Effector memory CD4-positive, alpha-beta T cell (primary cell): ENCODE measurements around the gene CTXND1.
"Not testable (repeated sequence)": the region's sequence is repeated elsewhere in the genome, so short reads cannot be mapped to it uniquely, and the experiment has no call there.

Source experiments
- DNase-seq, 3 donors: peaks; one replicate each; pipeline ENCODE4 v3.0.0-alpha.2; 2020
- H3K27ac ChIP-seq: 2 replicates; pipeline ENCODE4 v1.7.0; 2013; ENCODE audit warnings: mild to moderate bottlenecking, low read length, moderate library complexity; ENCODE audit not compliant: insufficient read depth, poor library complexity, severe bottlenecking
- H3K27me3 ChIP-seq: replicated peaks from 2 replicates; pipeline ENCODE4 v1.7.0; 2013; ENCODE audit warnings: mild to moderate bottlenecking, low read length; ENCODE audit not compliant: insufficient read depth, control insufficient read depth, poor library complexity, severe bottlenecking
- H3K36me3 ChIP-seq: 2 replicates; pipeline ENCODE4 v1.7.0; 2013; ENCODE audit warnings: mild to moderate bottlenecking, low read length, moderate library complexity; ENCODE audit not compliant: control insufficient read depth, insufficient read depth
- H3K4me1 ChIP-seq: 2 replicates; pipeline ENCODE4 v1.7.0; 2013; ENCODE audit warnings: low read length, mild to moderate bottlenecking; ENCODE audit not compliant: control insufficient read depth, insufficient read depth, poor library complexity, severe bottlenecking
- H3K4me3 ChIP-seq: 2 replicates; pipeline ENCODE4 v1.7.0; 2013; ENCODE audit warnings: low read length, low read depth, mild to moderate bottlenecking; ENCODE audit not compliant: insufficient read depth, poor library complexity, severe bottlenecking
- H3K9me3 ChIP-seq: 2 replicates; pipeline ENCODE4 v1.7.0; 2013; ENCODE audit warnings: mild to moderate bottlenecking, low read length, moderate library complexity; ENCODE audit not compliant: control insufficient read depth
- total RNA-seq, 3 donors: gene quantifications; one replicate each; lab custom pipeline; 2026; lab: John Stamatoyannopoulos, UW

CTXND1 gene
- 0 to 0.35 (median 0) reads per million in 3 donors for total RNA-seq

DNA sequence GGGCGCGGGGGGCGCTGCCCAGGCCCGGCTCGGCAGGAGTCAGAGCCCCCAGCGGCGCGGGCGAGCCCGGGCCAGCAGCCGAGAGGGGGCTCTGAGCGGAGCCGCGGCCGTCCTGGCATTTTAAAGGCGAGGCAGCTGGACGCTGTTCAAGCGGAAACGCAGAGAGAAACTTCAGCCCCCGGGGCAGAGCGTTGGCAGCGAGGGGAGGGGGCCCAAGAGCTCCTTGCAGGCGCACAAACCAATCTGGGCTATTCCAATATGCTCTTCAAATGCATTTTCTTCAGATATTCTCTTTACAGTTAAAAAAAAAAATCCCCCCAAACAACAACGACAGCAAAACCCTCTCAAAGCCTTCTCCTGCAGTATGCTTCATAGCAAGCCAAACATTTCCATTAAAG is at the start of gene CTXND1:
Gene CTXND1, minus strand, starts transcription at position 93 of the 398 bp plus-strand sequence. CDS start 50,264 bp downstream, outside the sequence.
- Histone ChIP-seq H3K9me3 (no peaks in the 10 kb centered on the region), H3K27me3 (peaks cover 5% of the 10 kb centered on the region), H3K36me3 (no peaks in the 10 kb centered on the region), H3K4me3 (no peak within 1 kb of the TSS), H3K27ac (no peak within 1 kb of the TSS), H3K4me1 (no peaks in the 10 kb centered on the region)
- no peak for DNase-seq

DNA sequence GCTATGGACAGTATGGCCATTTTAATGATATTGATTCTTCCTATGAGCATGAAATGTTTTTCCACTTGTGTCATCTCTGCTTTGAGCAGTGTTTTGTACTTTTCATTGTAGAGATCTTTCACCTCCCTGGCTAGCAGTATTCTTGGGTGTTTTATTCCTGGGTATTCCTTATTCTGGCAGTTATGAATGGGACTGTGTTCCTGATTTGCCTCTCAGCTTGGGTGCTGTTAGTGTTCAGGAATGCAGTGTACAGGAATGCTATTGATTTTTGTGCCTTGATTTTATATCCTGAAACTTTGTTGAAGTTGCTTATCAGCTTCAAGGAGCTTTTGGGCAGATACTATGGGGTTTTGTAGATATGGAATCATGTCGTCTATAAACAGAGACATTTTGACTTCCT is 49.5 kb upstream of the CTXND1 start:
- no peaks in the 10 kb centered on the region for H3K4me1 ChIP-seq
- H3K27ac ChIP-seq: no peak overlapping the region
- no peaks in the 10 kb centered on the region for H3K36me3 ChIP-seq
- DNase-seq: no peak
- H3K4me3 ChIP-seq: no peak overlapping the region
- no peaks in the 10 kb centered on the region for H3K27me3 ChIP-seq
- H3K9me3 ChIP-seq: no peaks in the 10 kb centered on the region

DNA sequence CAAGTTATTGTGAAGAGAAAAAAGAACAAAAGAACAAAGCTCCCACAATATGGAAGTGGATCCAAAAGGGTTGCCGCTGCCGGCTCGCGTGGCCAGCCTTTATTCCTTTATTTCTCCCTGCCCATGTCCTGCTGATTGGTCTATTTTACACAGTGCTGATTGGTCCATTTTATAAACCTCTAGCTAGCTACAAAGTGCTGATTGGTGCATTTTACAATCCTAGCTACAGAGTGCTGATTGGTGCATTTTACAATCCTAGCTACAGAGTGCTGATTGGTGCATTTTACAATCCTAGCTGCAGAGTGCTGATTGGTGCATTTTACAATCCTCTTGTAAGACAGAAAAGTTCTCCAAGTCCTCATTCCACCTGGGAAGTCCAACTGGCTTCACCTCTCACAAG is 43.8 kb upstream of the CTXND1 start:
- DNase-seq, H3K36me3 ChIP-seq, H3K27me3 ChIP-seq, H3K27ac ChIP-seq, H3K4me3 ChIP-seq, H3K9me3 ChIP-seq, H3K4me1 ChIP-seq: not testable (repeated sequence)

DNA sequence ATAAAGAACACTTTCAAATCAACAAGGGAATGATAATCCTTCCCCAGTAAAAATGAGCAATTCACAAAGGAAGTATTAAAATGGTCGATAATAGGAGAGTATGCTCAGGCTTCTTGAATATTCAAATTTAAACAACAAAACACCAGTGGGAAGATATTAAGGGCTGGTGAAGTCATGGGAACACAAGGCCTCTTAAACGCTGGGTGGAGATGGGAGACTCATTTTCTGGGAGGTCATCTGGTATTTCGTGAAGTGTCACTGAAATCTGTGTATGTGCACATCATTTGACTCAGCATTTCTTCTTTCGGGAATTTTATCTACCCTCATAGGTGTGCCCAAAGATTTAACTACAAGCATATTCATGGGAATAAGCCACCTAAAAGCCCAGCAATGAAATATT is 40.1 kb upstream of the CTXND1 start:
- no peak for DNase-seq
- Histone ChIP-seq H3K4me1 (no peaks in the 10 kb centered on the region), H3K9me3 (no peaks in the 10 kb centered on the region), H3K27me3 (no peaks in the 10 kb centered on the region), H3K4me3 (no peak overlapping the region), H3K36me3 (no peaks in the 10 kb centered on the region), H3K27ac (no peak overlapping the region)

DNA sequence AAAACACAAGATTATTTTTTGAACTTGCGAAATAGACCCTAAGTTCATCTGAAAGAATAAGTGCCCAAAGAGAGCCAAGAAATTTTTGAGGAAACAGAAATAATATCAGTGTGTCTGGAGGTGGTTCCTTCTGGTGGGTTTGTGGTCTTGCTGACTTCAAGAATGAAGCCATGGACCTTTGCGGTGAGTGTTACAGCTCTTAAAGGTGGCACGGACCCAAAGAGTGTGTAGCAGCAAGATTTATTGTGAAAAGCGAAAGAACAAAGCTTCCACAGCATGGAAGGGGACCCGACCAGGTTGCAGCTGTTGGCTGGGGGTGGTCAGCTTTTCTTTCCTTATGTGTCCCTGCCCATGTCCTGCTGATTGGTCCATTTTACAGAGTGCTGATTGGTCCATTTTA is 38.9 kb upstream of the CTXND1 start:
- not testable (repeated sequence) for H3K9me3 ChIP-seq, H3K27me3 ChIP-seq, H3K36me3 ChIP-seq, H3K4me3 ChIP-seq, DNase-seq, H3K27ac ChIP-seq, H3K4me1 ChIP-seq

DNA sequence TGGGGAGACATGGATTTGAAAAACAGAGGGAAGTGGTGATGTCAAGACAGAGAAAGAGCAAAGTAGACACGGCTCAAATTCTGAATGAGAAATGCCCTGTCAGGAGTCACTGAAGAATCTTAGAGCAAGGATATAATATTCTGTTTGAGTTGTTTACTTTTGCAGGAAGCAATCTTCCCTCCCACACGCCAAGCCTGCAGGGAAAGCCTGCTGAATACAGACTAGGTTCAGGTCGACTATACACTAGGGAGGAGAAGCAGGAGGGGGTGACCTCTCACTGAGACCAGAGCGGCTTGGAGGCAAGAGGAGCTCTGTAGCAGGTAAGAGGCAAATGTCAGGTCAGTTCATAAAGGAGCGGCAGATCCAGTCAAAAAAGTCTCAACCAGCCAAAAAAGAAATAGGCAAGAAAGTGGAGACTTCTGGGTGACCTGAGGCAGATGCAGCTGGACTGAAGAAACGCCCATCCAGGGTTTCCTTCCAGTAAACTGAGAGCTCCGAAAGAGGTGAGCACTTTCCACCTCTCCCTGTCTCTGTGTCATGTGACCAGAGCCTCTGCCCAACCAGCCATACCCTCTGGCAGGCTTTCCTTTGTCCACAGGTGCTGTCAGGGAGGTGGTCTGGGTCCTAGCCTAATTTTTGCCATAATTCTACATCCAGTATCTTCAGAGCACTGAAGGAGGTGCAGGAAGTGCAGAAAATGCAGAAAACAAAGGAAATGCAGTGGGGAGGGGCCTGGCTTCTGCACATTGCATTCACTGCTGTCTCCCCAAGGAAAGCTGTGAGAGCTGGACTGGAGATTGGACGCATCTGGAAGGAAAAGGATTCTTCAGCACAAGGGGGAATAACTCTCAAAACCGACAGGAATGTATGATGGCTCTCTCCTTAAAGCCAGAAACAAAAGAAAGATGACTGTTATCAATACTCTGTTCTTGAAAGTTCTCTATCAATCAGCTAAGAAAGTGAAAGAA is 37.8 kb upstream of the CTXND1 start:
- Histone ChIP-seq H3K9me3 (no peaks in the 10 kb centered on the region), H3K27ac (no peak overlapping the region), H3K36me3 (no peaks in the 10 kb centered on the region), H3K4me1 (no peaks in the 10 kb centered on the region), H3K4me3 (no peak overlapping the region), H3K27me3 (no peaks in the 10 kb centered on the region)
- no peak for DNase-seq

DNA sequence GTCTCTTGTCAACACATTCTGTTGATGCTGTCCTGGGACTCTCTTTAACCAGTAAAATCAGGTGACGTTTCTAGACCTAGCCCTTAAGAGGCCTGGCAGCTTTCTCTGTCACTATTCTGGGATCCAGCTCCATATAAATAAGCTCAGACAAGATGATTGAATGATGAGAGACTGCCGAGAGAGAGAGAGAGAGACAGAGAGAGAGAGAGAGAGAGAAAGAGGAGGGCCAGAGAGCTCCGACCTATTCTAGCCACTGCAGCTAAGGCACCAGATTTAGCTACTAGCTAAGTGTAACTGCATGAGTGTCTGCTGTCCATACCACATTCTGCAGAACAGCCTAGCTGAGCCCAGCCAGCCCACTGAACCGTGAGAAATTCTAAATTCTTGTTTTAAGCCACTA is 36.1 kb upstream of the CTXND1 start:
- H3K9me3 ChIP-seq: no peaks in the 10 kb centered on the region
- no peaks in the 10 kb centered on the region for H3K4me1 ChIP-seq
- H3K27ac ChIP-seq: no peak overlapping the region
- no peak overlapping the region for H3K4me3 ChIP-seq
- no peak for DNase-seq
- H3K36me3 ChIP-seq: no peaks in the 10 kb centered on the region
- H3K27me3 ChIP-seq: no peaks in the 10 kb centered on the region

DNA sequence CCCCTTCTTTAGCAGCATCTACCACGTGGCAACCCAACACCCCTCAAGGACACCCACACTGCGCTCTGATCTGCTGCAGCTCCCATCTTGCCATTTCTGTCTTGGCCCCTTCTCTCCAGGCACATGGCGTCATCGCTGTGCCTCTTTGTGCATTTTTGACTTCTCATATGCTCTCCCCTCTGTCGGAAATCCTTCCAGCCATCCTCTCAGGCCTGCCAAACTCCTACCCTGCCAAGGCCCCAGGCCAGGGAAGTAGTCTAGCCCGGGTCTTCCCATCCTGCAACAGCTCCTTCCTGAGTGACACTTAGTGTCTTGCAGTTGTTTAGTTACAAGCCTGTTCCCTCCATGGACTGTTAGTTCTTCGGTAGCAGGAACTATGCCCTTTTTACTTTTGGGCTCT is 34.0 kb upstream of the CTXND1 start:
- H3K9me3 ChIP-seq: no peaks in the 10 kb centered on the region
- no peaks in the 10 kb centered on the region for H3K4me1 ChIP-seq
- DNase-seq: no peak

DNA sequence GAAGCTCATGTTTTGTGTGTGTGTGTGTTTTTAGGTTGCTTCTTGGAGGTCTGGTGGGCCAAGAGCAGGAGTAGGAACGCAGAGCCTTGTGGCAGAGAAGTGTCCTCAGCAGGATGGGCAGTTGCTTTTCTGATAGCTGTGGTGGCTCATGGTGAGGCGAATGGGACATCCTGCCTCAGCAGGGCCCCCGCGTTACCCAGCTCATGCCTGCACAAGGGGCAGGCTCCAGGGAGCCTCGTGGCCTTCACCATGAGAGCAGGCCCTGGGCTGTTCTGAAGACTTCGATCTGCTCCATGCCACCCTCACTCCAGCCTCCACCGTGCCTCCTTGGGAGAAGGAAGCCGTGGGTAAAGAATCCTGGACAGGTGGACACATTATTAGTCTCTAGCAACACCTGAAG is 33.4 kb upstream of the CTXND1 start:
- H3K27ac ChIP-seq: no peak overlapping the region
- no peak for DNase-seq
- H3K27me3 ChIP-seq: no peaks in the 10 kb centered on the region
- no peaks in the 10 kb centered on the region for H3K4me1 ChIP-seq
- no peaks in the 10 kb centered on the region for H3K36me3 ChIP-seq
- no peaks in the 10 kb centered on the region for H3K9me3 ChIP-seq
- no peak overlapping the region for H3K4me3 ChIP-seq

More for the DNA sequence above, 34.0 kb upstream of the CTXND1 start:
- no peaks in the 10 kb centered on the region for H3K27me3 ChIP-seq
- no peak overlapping the region for H3K4me3 ChIP-seq
- H3K27ac ChIP-seq: no peak overlapping the region
- H3K36me3 ChIP-seq: no peaks in the 10 kb centered on the region

DNA sequence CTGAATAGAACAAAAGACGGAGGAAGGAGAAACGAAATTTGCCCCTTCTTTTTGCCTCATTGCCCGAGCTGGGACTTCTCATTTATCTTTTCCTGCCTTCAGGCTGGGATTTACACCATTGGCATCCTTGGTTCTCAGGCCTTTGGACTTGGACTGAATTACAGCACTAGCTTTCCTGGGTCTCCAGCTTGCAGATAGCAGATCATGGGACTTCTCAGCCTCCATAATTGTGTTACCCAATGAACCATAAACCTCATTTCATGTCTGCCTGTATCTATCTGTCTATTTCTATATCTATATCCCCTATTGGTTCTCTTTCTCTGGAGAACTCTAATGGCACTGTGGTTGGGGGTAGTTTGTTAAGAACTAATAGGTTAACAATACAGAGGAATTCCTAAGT is 31.5 kb upstream of the CTXND1 start:
- Histone ChIP-seq H3K27ac (no peak overlapping the region), H3K36me3 (no peaks in the 10 kb centered on the region), H3K27me3 (no peaks in the 10 kb centered on the region), H3K9me3 (no peaks in the 10 kb centered on the region), H3K4me3 (no peak overlapping the region), H3K4me1 (no peaks in the 10 kb centered on the region)
- no peak for DNase-seq
